Parathyroid adenoma (tissue), 2 donors: Measurements from ENCODE around the gene ASTN1.

ENCODE experiments used
- H2AFZ ChIP-seq: fragments of 300-600 bp; sonication (generic); one replicate; pipeline ENCODE4 v1.7.0; 2017; ENCODE audit warnings: antibody characterized with exemption, mild to moderate bottlenecking
- H3K27ac ChIP-seq: fragments of 300-600 bp; sonication (generic); one replicate; pipeline ENCODE4 v1.7.0; 2017
- H3K27me3 ChIP-seq: fragments of 300-600 bp; sonication (generic); one replicate; pipeline ENCODE4 v1.7.0; 2017; ENCODE audit warnings: low read length; ENCODE audit not compliant: control insufficient read depth, insufficient read depth
- H3K36me3 ChIP-seq: fragments of 300-600 bp; sonication (generic); one replicate; pipeline ENCODE4 v1.7.0; 2017; ENCODE audit warnings: low read length; ENCODE audit not compliant: control insufficient read depth, insufficient read depth
- H3K4me1 ChIP-seq: fragments of 300-600 bp; sonication (generic); one replicate; pipeline ENCODE4 v1.7.0; 2017; ENCODE audit warnings: control low read depth
- H3K4me2 ChIP-seq: fragments of 300-600 bp; sonication (generic); one replicate; pipeline ENCODE4 v1.7.0; 2017; ENCODE audit warnings: low read length
- H3K4me3 ChIP-seq: fragments of 300-600 bp; sonication (generic); one replicate; pipeline ENCODE4 v1.7.0; 2017; ENCODE audit warnings: low read depth, low read length
- H3K79me2 ChIP-seq: fragments of 300-600 bp; sonication (generic); one replicate; pipeline ENCODE4 v1.7.0; 2017; ENCODE audit warnings: control low read depth
- H3K9ac ChIP-seq: fragments of 300-600 bp; sonication (generic); one replicate; pipeline ENCODE4 v1.7.0; 2017; ENCODE audit warnings: mild to moderate bottlenecking
- H3K9me3 ChIP-seq: fragments of 300-600 bp; sonication (generic); one replicate; pipeline ENCODE4 v1.7.0; 2017; ENCODE audit warnings: low read length; ENCODE audit not compliant: control insufficient read depth
- CTCF ChIP-seq: fragments of 300-600 bp; sonication (generic); IDR thresholded peaks from one replicate; pipeline ENCODE4 v1.7.0; 2017; ENCODE audit warnings: antibody characterized with exemption, mild to moderate bottlenecking
- donor health status: primary hyperparathyroidism.

ASTN1 gene

GRCh38 chr1:177091040-177091439, 73.5 kb downstream of the ASTN1 start:
- H3K4me2 ChIP-seq = no peak overlapping the region
- H3K27ac ChIP-seq = no peak overlapping the region
- H3K9me3 ChIP-seq = no peaks in the 10 kb centered on the region
- no peak overlapping the region for H3K4me3 ChIP-seq
- H3K27me3 ChIP-seq = no peaks in the 10 kb centered on the region
- no peaks in the 10 kb centered on the region for H3K79me2 ChIP-seq
- H3K9ac ChIP-seq = no peak overlapping the region
- H2AFZ ChIP-seq = no peak overlapping the region
- TF ChIP-seq CTCF = no peak
- H3K4me1 ChIP-seq = no peaks in the 10 kb centered on the region
- no peaks in the 10 kb centered on the region for H3K36me3 ChIP-seq

GRCh38 chr1:177088966-177089365, 75.5 kb downstream of the ASTN1 start:
- H3K4me1 ChIP-seq = no peaks in the 10 kb centered on the region

GRCh38 chr1:177082855-177083693, 81.4 kb downstream of the ASTN1 start:
- Histone ChIP-seq H3K27me3 (no peaks in the 10 kb centered on the region), H3K27ac (no peak overlapping the region), H3K79me2 (no peaks in the 10 kb centered on the region), H3K4me2 (no peak overlapping the region), H3K36me3 (no peaks in the 10 kb centered on the region), H2AFZ (no peak overlapping the region), H3K9ac (no peak overlapping the region), H3K4me1 (no peaks in the 10 kb centered on the region), H3K4me3 (no peak overlapping the region), H3K9me3 (no peaks in the 10 kb centered on the region)
- no peak for TF ChIP-seq CTCF

More at GRCh38 chr1:177088966-177089365, 75.5 kb downstream of the ASTN1 start:
- no peak for TF ChIP-seq CTCF
- H3K4me2 ChIP-seq = no peak overlapping the region
- H2AFZ ChIP-seq = no peak overlapping the region
- H3K9me3 ChIP-seq = no peaks in the 10 kb centered on the region
- no peaks in the 10 kb centered on the region for H3K36me3 ChIP-seq
- no peak overlapping the region for H3K4me3 ChIP-seq
- no peaks in the 10 kb centered on the region for H3K27me3 ChIP-seq
- H3K9ac ChIP-seq = no peak overlapping the region
- H3K79me2 ChIP-seq = no peaks in the 10 kb centered on the region
- H3K27ac ChIP-seq = no peak overlapping the region

- no peaks in the 10 kb centered on the region for H3K27me3 ChIP-seq
- no peak overlapping the region for H3K9ac ChIP-seq
- H3K4me2 ChIP-seq = no peak overlapping the region
- no peak for TF ChIP-seq CTCF
- no peaks in the 10 kb centered on the region for H3K36me3 ChIP-seq
- H3K9me3 ChIP-seq = no peaks in the 10 kb centered on the region
- H3K4me3 ChIP-seq = no peak overlapping the region
- no peaks in the 10 kb centered on the region for H3K79me2 ChIP-seq
- H3K27ac ChIP-seq = no peak overlapping the region
- H2AFZ ChIP-seq = no peak overlapping the region
- H3K4me1 ChIP-seq = no peaks in the 10 kb centered on the region
Measured at GRCh38 chr1:177080564-177080963, 83.9 kb downstream of the ASTN1 start.
